H1 (cell line): Measurements from ENCODE around the gene DLG4. TPM values are rescaled to one million over a fixed set of nuclear protein-coding genes. Genes with fewer than 3 reads are reported as not detected.

Experiments
- ASH2L ChIP-seq: fragments of 200-600, 300-600 bp; sonication (generic); IDR thresholded peaks from one replicate; pipeline ENCODE4 v1.7.1; 2017; ENCODE audit warnings: low read length
- BACH1 ChIP-seq: IDR thresholded peaks from 2 replicates; pipeline ENCODE4 v1.6.1; 2012; ENCODE audit warnings: low read length, improper control_type of control experiment
- CHD2 ChIP-seq: IDR thresholded peaks from 2 replicates; pipeline ENCODE4 v1.6.1; 2012; ENCODE audit warnings: low read length, improper control_type of control experiment
- CREB1 ChIP-seq: IDR thresholded peaks from 2 replicates; pipeline ENCODE4 v1.6.1; 2012; ENCODE audit warnings: inconsistent platforms
- CTBP2 ChIP-seq: IDR thresholded peaks from 2 replicates; pipeline ENCODE4 v1.7.0; 2011; ENCODE audit warnings: borderline replicate concordance, mild to moderate bottlenecking, moderate library complexity, mixed read lengths, low read length; ENCODE audit not compliant: insufficient read depth, insufficient read length
- EGR1 ChIP-seq: IDR thresholded peaks from 2 replicates; pipeline ENCODE4 v1.6.1; 2011; ENCODE audit warnings: low read depth, low read length, borderline replicate concordance
- FOSL1 ChIP-seq: IDR thresholded peaks from 2 replicates; pipeline ENCODE4 v1.6.1; 2011; ENCODE audit warnings: mild to moderate bottlenecking, low read depth, low read length, moderate library complexity; ENCODE audit not compliant: insufficient read depth
- GABPA ChIP-seq: IDR thresholded peaks from 2 replicates; pipeline ENCODE4 v1.6.1; 2011; ENCODE audit warnings: mild to moderate bottlenecking, low read length, moderate library complexity, borderline replicate concordance; ENCODE audit not compliant: insufficient read depth
- HDAC6 ChIP-seq: IDR thresholded peaks from one replicate; pipeline ENCODE4 v1.7.1; 2012; ENCODE audit warnings: low read depth, mild to moderate bottlenecking, inconsistent platforms, low read length, moderate library complexity
- JUND ChIP-seq: IDR thresholded peaks from 2 replicates; pipeline ENCODE4 v1.6.1; 2011; ENCODE audit warnings: mild to moderate bottlenecking, improper control_type of control experiment, low read length
- MAFK ChIP-seq: IDR thresholded peaks from 2 replicates; pipeline ENCODE4 v1.6.1; 2012; ENCODE audit warnings: low read depth, mild to moderate bottlenecking, improper control_type of control experiment, low read length
- NRF1 ChIP-seq: IDR thresholded peaks from 2 replicates; pipeline ENCODE4 v1.6.1; 2011; ENCODE audit warnings: mild to moderate bottlenecking, low read depth, low read length, improper control_type of control experiment
- POLR2AphosphoS5 ChIP-seq: IDR thresholded peaks from 2 replicates; pipeline ENCODE4 v1.6.1; 2011; ENCODE audit warnings: low read depth, low read length
- RXRA ChIP-seq: IDR thresholded peaks from 2 replicates; pipeline ENCODE4 v1.6.1; 2011; ENCODE audit warnings: low read depth, mild to moderate bottlenecking, low read length, moderate library complexity; ENCODE audit not compliant: insufficient read depth
- SIN3A ChIP-seq, 2 experiments: IDR thresholded peaks in 1 of 2; conservative IDR thresholded peaks in 1 of 2; 2 replicates each; pipeline ENCODE4 v1.6.1; 2011 to 2012; ENCODE audit warnings: low read length in 2 of 2, improper control_type of control experiment in 1 of 2, low read depth in 1 of 2, mild to moderate bottlenecking in 1 of 2
- SIRT6 ChIP-seq: IDR thresholded peaks from one replicate; pipeline ENCODE4 v1.7.1; 2012; ENCODE audit warnings: low read length, inconsistent platforms
- SIX5 ChIP-seq: IDR thresholded peaks from 2 replicates; pipeline ENCODE4 v1.6.1; 2011; ENCODE audit warnings: mild to moderate bottlenecking, low read depth, low read length
- SP1 ChIP-seq: IDR thresholded peaks from 2 replicates; pipeline ENCODE4 v1.6.1; 2011; ENCODE audit warnings: low read depth, low read length
- TBP ChIP-seq: IDR thresholded peaks from 2 replicates; pipeline ENCODE4 v1.6.1; 2011; ENCODE audit warnings: low read depth, low read length, improper control_type of control experiment
- TEAD4 ChIP-seq: IDR thresholded peaks from 2 replicates; pipeline ENCODE4 v1.6.1; 2012; ENCODE audit warnings: low read depth, low read length, inconsistent platforms, mixed read lengths
- polyA plus RNA-seq, 7 experiments: library from polyadenylated mRNA; depleted of rRNA in 3 of 7; stranded (reverse) in 5 of 7; unstranded in 2 of 7; fragments of >200 nt in 5 of 7; fragments of 200-250 nt in 2 of 7; gene quantifications; 1 replicate in 5 of 7; 2 replicates in 1 of 7; 4 replicates in 1 of 7; pipeline versions ENCODE4 v1.2.1 to v1.2.3, GENCODE V29; 2011 to 2013; ENCODE audit warnings: missing spikeins in 2 of 7, mixed read lengths in 2 of 7
- total RNA-seq: library from RNA; stranded (reverse); fragmentation: NEBNext Ultra II Directional; extraction: Animal tissue kit (Norgen Biotek cat#: 25700); gene quantifications from 2 replicates; pipeline ENCODE4 v1.2.1, GENCODE V29; 2021
- TF ChIP-seq, protein P1 (sequence below): IDR thresholded peaks from 2 replicates; pipeline ENCODE4 v1.6.1; 2011; ENCODE audit warnings: low read depth, mild to moderate bottlenecking, low read length; ENCODE audit not compliant: insufficient read depth
- TF ChIP-seq, protein P2 (sequence below): IDR thresholded peaks from 2 replicates; pipeline ENCODE4 v1.6.1; 2011; ENCODE audit warnings: low read length, improper control_type of control experiment

The DLG4 gene
- total and polyA plus RNA-seq, 2 of the 8 experiments (the other 6 are each of a cell fraction or from before 2014, with no cell fraction given): 18.9 to 45.9 TPM

DNA sequence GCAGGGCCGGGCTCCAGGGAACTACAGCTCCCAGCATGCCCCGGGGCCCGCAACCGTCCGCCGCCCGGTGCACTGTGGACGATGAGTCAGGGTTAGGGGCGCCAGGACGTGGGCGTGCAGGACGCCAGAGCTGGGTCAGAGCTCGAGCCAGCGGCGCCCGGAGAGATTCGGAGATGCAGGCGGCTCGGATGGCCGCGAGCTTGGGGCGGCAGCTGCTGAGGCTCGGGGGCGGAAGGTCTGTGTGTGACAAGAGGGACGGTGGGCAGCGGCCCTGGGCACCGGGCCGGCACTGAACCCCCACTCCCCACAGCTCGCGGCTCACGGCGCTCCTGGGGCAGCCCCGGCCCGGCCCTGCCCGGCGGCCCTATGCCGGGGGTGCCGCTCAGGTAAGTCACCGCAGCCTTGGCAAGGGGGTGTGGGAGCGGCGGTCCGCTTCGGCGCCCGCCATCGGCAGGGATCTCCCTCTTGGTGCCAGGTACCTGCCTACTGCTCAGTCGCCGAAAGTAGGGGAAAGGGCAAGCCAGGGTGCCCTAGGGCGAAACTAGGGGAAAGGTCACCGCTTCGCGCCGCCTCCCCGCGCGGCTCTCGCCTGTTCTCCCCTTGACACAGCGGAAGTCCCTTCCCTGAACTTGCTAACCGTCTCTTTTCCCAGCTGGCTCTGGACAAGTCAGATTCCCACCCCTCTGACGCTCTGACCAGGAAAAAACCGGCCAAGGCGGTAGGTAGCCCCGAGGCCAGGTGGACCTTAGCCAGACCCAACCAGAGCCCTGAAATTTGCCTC lies at the start of gene DLG4, which contains the start of gene ACADVL (continued):
- TF ChIP-seq NRF1: no peak
- no peak for TF ChIP-seq HDAC6
- TF ChIP-seq CTBP2: no peak
- TF ChIP-seq, protein P1, sequence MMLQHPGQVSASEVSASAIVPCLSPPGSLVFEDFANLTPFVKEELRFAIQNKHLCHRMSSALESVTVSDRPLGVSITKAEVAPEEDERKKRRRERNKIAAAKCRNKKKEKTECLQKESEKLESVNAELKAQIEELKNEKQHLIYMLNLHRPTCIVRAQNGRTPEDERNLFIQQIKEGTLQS: no peak
- peak in 1 of 2 experiments; percentile 74; a peak in 2 of 4 replicates for TF ChIP-seq SIN3A (conservative IDR thresholded peaks at IDR 0.05 in 1 of 2, IDR thresholded peaks at IDR 0.05 in 1 of 2; ENCODE audit: low read depth in 1 of 2, low read length in 2 of 2)
- peak; percentile 60; the same call in 1 of the 2 replicates for TF ChIP-seq MAFK
- peak; percentile 79 for TF ChIP-seq SIX5
- peak; percentile 95 for TF ChIP-seq EGR1
- 0 out of 2 replicates have a peak, but pooled peaks have one; percentile 33 for TF ChIP-seq FOSL1
- 0 out of 2 replicates have a peak, but pooled peaks have one; percentile 29 for TF ChIP-seq GABPA
- peak; percentile 21 for TF ChIP-seq POLR2AphosphoS5
- peak; percentile 71; the same call in 1 of the 2 replicates for TF ChIP-seq RXRA
- TF ChIP-seq SP1: 0 out of 2 replicates have a peak, but pooled peaks have one; percentile 49
- TF ChIP-seq SIRT6: no peak
- peak; percentile 44 for TF ChIP-seq ASH2L
- TF ChIP-seq BACH1: peak; percentile 83
- peak; percentile 80 for TF ChIP-seq JUND
- peak; percentile 84 for TF ChIP-seq CREB1
- TF ChIP-seq TBP: peak; percentile 76
- TF ChIP-seq, protein P2, sequence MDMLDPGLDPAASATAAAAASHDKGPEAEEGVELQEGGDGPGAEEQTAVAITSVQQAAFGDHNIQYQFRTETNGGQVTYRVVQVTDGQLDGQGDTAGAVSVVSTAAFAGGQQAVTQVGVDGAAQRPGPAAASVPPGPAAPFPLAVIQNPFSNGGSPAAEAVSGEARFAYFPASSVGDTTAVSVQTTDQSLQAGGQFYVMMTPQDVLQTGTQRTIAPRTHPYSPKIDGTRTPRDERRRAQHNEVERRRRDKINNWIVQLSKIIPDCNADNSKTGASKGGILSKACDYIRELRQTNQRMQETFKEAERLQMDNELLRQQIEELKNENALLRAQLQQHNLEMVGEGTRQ: 0 out of 2 replicates have a peak, but pooled peaks have one; percentile 3
- TF ChIP-seq CHD2: no peak
- TF ChIP-seq TEAD4: no peak
